Fibroblast of mammary gland (primary cell): ENCODE results near the gene SGK2.

ENCODE experiments used
- DNase-seq: peaks from one replicate; pipeline ENCODE4 v3.0.0-alpha.2; 2010; ENCODE audit warnings: low read depth
- H3K4me3 ChIP-seq: 2 replicates; pipeline ENCODE4 v1.5.1; 2011; ENCODE audit warnings: low read depth, mild to moderate bottlenecking, low read length, moderate library complexity; ENCODE audit not compliant: control insufficient read depth
- CTCF ChIP-seq: conservative IDR thresholded peaks from 2 replicates; pipeline ENCODE4 v1.5.1; 2011; ENCODE audit warnings: low read depth, low read length, inconsistent platforms; ENCODE audit not compliant: control insufficient read depth, insufficient read depth

SGK2 gene

GRCh38 chr20:43539975-43540672 lies 18.7 kb upstream of the SGK2 start:
- no peak for DNase-seq

GRCh38 chr20:43540673-43541060 lies 18.2 kb upstream of the SGK2 start:
- DNase-seq = no peak
- no peak overlapping the region for H3K4me3 ChIP-seq
- no peak for TF ChIP-seq CTCF

More at GRCh38 chr20:43539975-43540672, 18.7 kb upstream of the SGK2 start:
- no peak for TF ChIP-seq CTCF
- no peak overlapping the region for H3K4me3 ChIP-seq

- TF ChIP-seq CTCF = no peak
- no peak overlapping the region for H3K4me3 ChIP-seq
- DNase-seq = peak; percentile 61
Observed at GRCh38 chr20:43541214-43541613, 17.6 kb upstream of the SGK2 start.

GRCh38 chr20:43542161-43542560 lies 16.7 kb upstream of the SGK2 start:
- no peak for DNase-seq
- TF ChIP-seq CTCF = no peak
- H3K4me3 ChIP-seq = no peak overlapping the region

- TF ChIP-seq CTCF = no peak
- no peak overlapping the region for H3K4me3 ChIP-seq
- DNase-seq = no peak
Observed at GRCh38 chr20:43542674-43543073, 16.2 kb upstream of the SGK2 start.

- TF ChIP-seq CTCF = no peak
- H3K4me3 ChIP-seq = no peak overlapping the region
- DNase-seq = no peak
Observed at GRCh38 chr20:43543138-43543537, 15.7 kb upstream of the SGK2 start.

GRCh38 chr20:43544501-43544900 lies 14.3 kb upstream of the SGK2 start:
- DNase-seq = no peak
- no peak overlapping the region for H3K4me3 ChIP-seq
- no peak for TF ChIP-seq CTCF
